ENCODE measurements around the gene SPATA31E1.

The SPATA31E1 gene

GRCh38 chr9:87862536-87863268, 20.0 kb upstream of the SPATA31E1 start:
- DNase-seq (ENCODE audit: low read depth): no peak
- TF ChIP-seq CTCF (IDR thresholded peaks at IDR 0.05; ENCODE audit: control insufficient read depth, extremely low read depth, insufficient read depth): no peak
- H3K4me3 ChIP-seq (ENCODE audit: low read depth, low read length): no peak overlapping the region

GRCh38 chr9:87863882-87864465, 18.7 kb upstream of the SPATA31E1 start:
- TF ChIP-seq CTCF (IDR thresholded peaks at IDR 0.05; ENCODE audit: control insufficient read depth, extremely low read depth, insufficient read depth): no peak

GRCh38 chr9:87864915-87865314, 17.8 kb upstream of the SPATA31E1 start:
- no peak for TF ChIP-seq CTCF (IDR thresholded peaks at IDR 0.05; ENCODE audit: control insufficient read depth, extremely low read depth, insufficient read depth)
- no peak overlapping the region for H3K4me3 ChIP-seq (ENCODE audit: low read depth, low read length)
- DNase-seq (ENCODE audit: low read depth): no peak

More at GRCh38 chr9:87863882-87864465, 18.7 kb upstream of the SPATA31E1 start:
- DNase-seq (ENCODE audit: low read depth): no peak
- H3K4me3 ChIP-seq (ENCODE audit: low read depth, low read length): no peak overlapping the region

- no peak overlapping the region for H3K4me3 ChIP-seq (ENCODE audit: low read depth, low read length)
- no peak for TF ChIP-seq CTCF (IDR thresholded peaks at IDR 0.05; ENCODE audit: control insufficient read depth, extremely low read depth, insufficient read depth)
- DNase-seq (ENCODE audit: low read depth): no peak
These were observed 17.1 kb upstream of the SPATA31E1 start for GRCh38 chr9:87865626-87866025.

- no peak for TF ChIP-seq CTCF (IDR thresholded peaks at IDR 0.05; ENCODE audit: control insufficient read depth, extremely low read depth, insufficient read depth)
- no peak overlapping the region for H3K4me3 ChIP-seq (ENCODE audit: low read depth, low read length)
- DNase-seq (ENCODE audit: low read depth): no peak
These were observed 15.3 kb upstream of the SPATA31E1 start for GRCh38 chr9:87867391-87867790.

- H3K4me3 ChIP-seq (ENCODE audit: low read depth, low read length): no peak overlapping the region
- no peak for TF ChIP-seq CTCF (IDR thresholded peaks at IDR 0.05; ENCODE audit: control insufficient read depth, extremely low read depth, insufficient read depth)
- no peak for DNase-seq (ENCODE audit: low read depth)
These were observed 14.5 kb upstream of the SPATA31E1 start for GRCh38 chr9:87868175-87868574.
